Naive B cell (primary cell): ENCODE data around the gene PLXNA4. TPM values are rescaled to one million over a fixed set of nuclear protein-coding genes. Genes with fewer than 3 reads are reported as not detected.
"Not testable (repeated sequence)": the region's sequence is repeated elsewhere in the genome, so short reads cannot be mapped to it uniquely, and the experiment has no call there.

Experiments used
- ATAC-seq, 2 donors: fragments of 150-1000 bp; cut with Tn5 transposase; 2 replicates each; pipeline ENCODE4 v1.10.0; 2021; ENCODE audit warnings: low read depth in 2 of 2, mild to moderate bottlenecking in 2 of 2, moderate library complexity in 2 of 2
- DNase-seq: peaks from one replicate; pipeline ENCODE4 v3.0.0; 2022
- H3K27ac Mint-ChIP-seq, 6 donors: one replicate each; pipeline ENCODE4 v1.8.0; 2020 to 2022; ENCODE audit warnings: mild to moderate bottlenecking in 6 of 6, mixed read lengths in 6 of 6, moderate library complexity in 5 of 6, inconsistent platforms in 2 of 6
- H3K27me3 Mint-ChIP-seq, 3 donors: one replicate each; pipeline ENCODE4 v1.8.0; 2021 to 2022; ENCODE audit warnings: mixed read lengths in 3 of 3, mild to moderate bottlenecking in 1 of 3
- H3K36me3 Mint-ChIP-seq, 2 donors: one replicate each; pipeline ENCODE4 v1.8.0; 2020 to 2022; ENCODE audit warnings: mixed read lengths in 2 of 2, inconsistent platforms in 1 of 2, mild to moderate bottlenecking in 1 of 2
- H3K4me1 Mint-ChIP-seq, 3 donors: one replicate each; pipeline ENCODE4 v1.8.0; 2020 to 2022; ENCODE audit warnings: mixed read lengths in 3 of 3, inconsistent platforms in 1 of 3, mild to moderate bottlenecking in 1 of 3, moderate library complexity in 1 of 3
- H3K4me3 Mint-ChIP-seq, 8 donors: one replicate each; pipeline ENCODE4 v1.8.0; 2020 to 2022; ENCODE audit warnings: mild to moderate bottlenecking in 8 of 8, mixed read lengths in 8 of 8, moderate library complexity in 8 of 8, inconsistent platforms in 2 of 8
- H3K9me3 Mint-ChIP-seq, 7 donors: one replicate each; pipeline ENCODE4 v1.8.0; 2020 to 2022; ENCODE audit warnings: mixed read lengths in 7 of 7, mild to moderate bottlenecking in 5 of 7, inconsistent platforms in 2 of 7, moderate library complexity in 1 of 7
- polyA plus RNA-seq, 6 donors: library from polyadenylated mRNA; unstranded; fragments of 300-500 nt; fragmentation: Illumina TruSeq; gene quantifications; one replicate each; pipeline ENCODE4 v1.2.3, GENCODE V29; 2021; ENCODE audit warnings: low read depth in 6 of 6

The PLXNA4 gene
- polyA plus RNA-seq, 6 donors from 2014 or later, result not detected

DNA sequence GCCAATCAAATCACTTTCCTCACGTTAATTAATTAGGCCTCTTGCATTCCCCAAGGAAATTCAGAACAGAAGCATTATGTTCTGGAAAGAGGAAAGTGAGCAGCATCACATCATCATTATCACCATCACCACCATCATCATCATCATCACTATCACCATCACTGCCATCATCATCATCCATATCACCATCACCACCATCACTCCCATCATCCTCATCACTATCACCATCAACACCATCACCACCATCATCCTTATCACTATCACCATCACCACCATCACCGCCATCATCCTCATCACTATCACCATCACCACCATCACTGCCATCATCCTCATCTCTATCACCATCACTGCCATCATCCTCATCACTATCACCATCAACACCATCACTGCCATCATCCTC is 31.4 kb upstream of the PLXNA4 start:
- Mint-ChIP-seq H3K4me1 (no peaks in the 10 kb centered on the region), H3K36me3 (no peaks in the 10 kb centered on the region), H3K4me3 (no peak overlapping the region), H3K27ac (no peak overlapping the region), H3K9me3 (no peaks in the 10 kb centered on the region), H3K27me3 (peaks cover 5 to 6% (median 5%) of the 10 kb centered on the region in 3 donors)
- no peak for ATAC-seq
- DNase-seq, result no peak

- Mint-ChIP-seq H3K9me3 (no peaks in the 10 kb centered on the region), H3K4me1 (no peaks in the 10 kb centered on the region), H3K36me3 (no peaks in the 10 kb centered on the region), H3K27ac (no peak overlapping the region), H3K4me3 (no peak overlapping the region), H3K27me3 (no peaks in the 10 kb centered on the region)
- no peak for DNase-seq
- no peak for ATAC-seq
Measured at GRCh38 chr7:132604121-132604520, 27.9 kb upstream of the PLXNA4 start.

- Mint-ChIP-seq H3K27me3 (peaks cover 0 to 8% (median 0%) of the 10 kb centered on the region in 3 donors), H3K9me3 (no peaks in the 10 kb centered on the region), H3K4me1 (no peaks in the 10 kb centered on the region), H3K27ac (no peak overlapping the region), H3K4me3 (no peak overlapping the region), H3K36me3 (no peaks in the 10 kb centered on the region)
- ATAC-seq (no peak), DNase-seq (no peak)
Measured at GRCh38 chr7:132603220-132603833, 27.1 kb upstream of the PLXNA4 start.

DNA sequence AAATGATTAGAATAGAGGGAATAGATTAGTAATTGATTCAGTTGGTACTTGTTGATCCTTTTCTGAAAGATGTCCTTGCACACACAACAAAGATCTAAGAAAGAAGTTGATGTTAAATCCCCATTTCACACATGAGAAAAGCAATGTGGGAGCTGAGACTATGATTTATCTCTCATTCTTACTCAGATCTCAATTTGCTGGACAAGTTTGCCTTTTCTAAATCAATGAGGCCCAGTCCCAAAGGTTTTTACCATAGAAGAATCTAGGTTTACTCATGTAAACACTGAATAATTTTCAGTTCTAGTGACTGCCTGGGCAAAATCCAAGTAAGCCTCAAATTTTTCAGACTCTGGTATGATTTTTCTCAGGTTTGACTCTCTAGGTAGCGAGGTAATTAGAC is 25.5 kb upstream of the PLXNA4 start:
- no peak overlapping the region for H3K4me3 Mint-ChIP-seq
- H3K27me3 Mint-ChIP-seq, result peaks cover 0 to 10% (median 0%) of the 10 kb centered on the region in 3 donors
- H3K27ac Mint-ChIP-seq, result no peak overlapping the region
- no peaks in the 10 kb centered on the region for H3K4me1 Mint-ChIP-seq
- ATAC-seq (no peak), DNase-seq (no peak)
- H3K9me3 Mint-ChIP-seq, result no peaks in the 10 kb centered on the region
- no peaks in the 10 kb centered on the region for H3K36me3 Mint-ChIP-seq

DNA sequence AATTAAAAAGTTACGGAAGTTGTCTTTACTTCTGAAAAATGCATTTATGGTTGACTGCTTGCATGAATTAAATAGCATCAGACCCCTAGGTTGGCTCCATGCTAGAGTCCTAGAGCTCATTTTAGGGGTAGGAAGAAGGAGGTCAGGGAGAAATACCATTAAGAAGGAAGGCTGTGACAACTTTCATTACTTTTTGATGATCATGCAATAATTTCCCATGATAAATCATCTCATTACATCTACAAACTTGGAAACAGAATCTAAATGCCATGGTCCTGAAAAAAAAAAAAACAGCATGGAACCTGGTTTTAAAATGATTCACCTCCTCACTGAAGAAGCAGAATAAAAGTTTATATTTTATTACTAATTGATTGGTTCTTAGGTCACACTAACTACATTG is 20.3 kb upstream of the PLXNA4 start:
- H3K4me1 Mint-ChIP-seq, result no peaks in the 10 kb centered on the region
- H3K27me3 Mint-ChIP-seq, result peaks cover 0 to 15% (median 0%) of the 10 kb centered on the region in 3 donors
- H3K27ac Mint-ChIP-seq, result no peak overlapping the region
- DNase-seq, result no peak
- H3K4me3 Mint-ChIP-seq, result no peak overlapping the region
- H3K9me3 Mint-ChIP-seq, result no peaks in the 10 kb centered on the region
- no peaks in the 10 kb centered on the region for H3K36me3 Mint-ChIP-seq
- no peak for ATAC-seq

DNA sequence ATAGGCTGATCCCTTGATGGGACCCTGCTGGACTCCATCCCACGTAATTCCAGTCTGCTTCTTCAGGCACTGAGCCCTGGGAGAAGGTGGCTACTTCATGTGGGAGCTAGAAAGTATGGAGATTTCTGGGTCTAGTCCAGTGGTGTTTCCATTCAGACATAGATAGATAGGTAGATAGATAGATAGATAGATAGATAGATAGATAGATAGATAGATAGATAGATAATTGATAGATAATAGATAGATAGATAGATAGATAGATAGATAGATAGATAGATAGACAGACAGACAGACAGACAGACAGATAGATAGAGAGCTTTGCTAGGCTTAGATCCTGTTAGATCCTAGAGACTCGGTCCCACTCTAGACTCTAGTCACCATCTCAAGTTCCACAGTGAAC is 18.5 kb upstream of the PLXNA4 start:
- H3K27ac Mint-ChIP-seq, ATAC-seq, H3K4me1 Mint-ChIP-seq, H3K36me3 Mint-ChIP-seq, H3K9me3 Mint-ChIP-seq, H3K4me3 Mint-ChIP-seq, DNase-seq: not testable (repeated sequence)
- H3K27me3 Mint-ChIP-seq, result peaks cover 0 to 19% (median 5%) of the 10 kb centered on the region in 3 donors

- DNase-seq (no peak), ATAC-seq (no peak)
- no peak overlapping the region for H3K4me3 Mint-ChIP-seq
- no peaks in the 10 kb centered on the region for H3K4me1 Mint-ChIP-seq
- H3K27ac Mint-ChIP-seq, result no peak overlapping the region
- H3K9me3 Mint-ChIP-seq, result peaks cover 0 to 2% (median 0%) of the 10 kb centered on the region in 7 donors
- H3K27me3 Mint-ChIP-seq, result peaks cover 6 to 17% (median 9%) of the 10 kb centered on the region in 3 donors
- no peaks in the 10 kb centered on the region for H3K36me3 Mint-ChIP-seq
Measured at GRCh38 chr7:132592936-132593335, 16.7 kb upstream of the PLXNA4 start.

GRCh38 chr7:132592231-132592920 is 16.1 kb upstream of the PLXNA4 start:
- H3K9me3 Mint-ChIP-seq, result peaks cover 0 to 3% (median 0%) of the 10 kb centered on the region in 7 donors
- no peak overlapping the region for H3K4me3 Mint-ChIP-seq
- H3K36me3 Mint-ChIP-seq, result no peaks in the 10 kb centered on the region
- no peak for DNase-seq
- peaks cover 11 to 20% (median 11%) of the 10 kb centered on the region in 3 donors for H3K27me3 Mint-ChIP-seq
- no peak for ATAC-seq
- peak overlapping the region in 1 of 6 donors; percentile 51 for H3K27ac Mint-ChIP-seq
- H3K4me1 Mint-ChIP-seq, result no peaks in the 10 kb centered on the region

DNA sequence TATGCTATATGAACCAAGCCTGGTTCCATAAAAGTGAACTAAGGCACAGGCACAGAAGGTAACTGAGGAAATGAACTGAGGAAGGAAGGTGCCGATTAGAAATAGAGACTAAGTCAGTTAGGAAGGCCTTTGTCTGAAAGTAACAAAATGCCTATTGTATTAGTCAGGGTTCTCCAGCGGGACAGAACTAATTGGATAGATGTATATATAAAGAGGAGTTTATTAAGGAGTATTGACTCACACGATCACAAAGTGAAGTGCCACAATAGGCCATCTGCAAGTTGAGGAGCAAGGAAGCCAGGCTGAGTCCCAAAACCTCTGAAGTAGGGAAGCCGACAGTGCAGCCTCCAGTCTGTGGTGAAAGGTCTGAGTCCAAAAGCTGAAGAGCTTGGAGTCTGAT is 13.9 kb upstream of the PLXNA4 start:
- Mint-ChIP-seq H3K36me3 (no peaks in the 10 kb centered on the region), H3K9me3 (peaks cover 0 to 4% (median 0%) of the 10 kb centered on the region in 7 donors), H3K4me1 (no peaks in the 10 kb centered on the region), H3K27me3 (peaks cover 15 to 32% (median 20%) of the 10 kb centered on the region in 3 donors), H3K27ac (no peak overlapping the region), H3K4me3 (no peak overlapping the region)
- ATAC-seq (no peak), DNase-seq (no peak)

- Mint-ChIP-seq H3K4me1 (no peaks in the 10 kb centered on the region), H3K27me3 (peaks cover 21 to 38% (median 25%) of the 10 kb centered on the region in 3 donors), H3K36me3 (no peaks in the 10 kb centered on the region)
Measured at GRCh38 chr7:132588596-132588995, 12.3 kb upstream of the PLXNA4 start.

GRCh38 chr7:132584796-132585494 is 8.7 kb upstream of the PLXNA4 start:
- Mint-ChIP-seq H3K27me3 (peaks cover 30 to 56% (median 37%) of the 10 kb centered on the region in 3 donors), H3K4me1 (no peaks in the 10 kb centered on the region), H3K4me3 (no peak overlapping the region), H3K27ac (no peak overlapping the region), H3K9me3 (peaks cover 0 to 5% (median 0%) of the 10 kb centered on the region in 7 donors), H3K36me3 (no peaks in the 10 kb centered on the region)
- no peak for DNase-seq
- no peak for ATAC-seq

More at GRCh38 chr7:132588596-132588995, 12.3 kb upstream of the PLXNA4 start:
- no peak for ATAC-seq
- H3K9me3 Mint-ChIP-seq, result peaks cover 0 to 5% (median 0%) of the 10 kb centered on the region in 7 donors
- no peak overlapping the region for H3K27ac Mint-ChIP-seq
- no peak for DNase-seq
- no peak overlapping the region for H3K4me3 Mint-ChIP-seq

DNA sequence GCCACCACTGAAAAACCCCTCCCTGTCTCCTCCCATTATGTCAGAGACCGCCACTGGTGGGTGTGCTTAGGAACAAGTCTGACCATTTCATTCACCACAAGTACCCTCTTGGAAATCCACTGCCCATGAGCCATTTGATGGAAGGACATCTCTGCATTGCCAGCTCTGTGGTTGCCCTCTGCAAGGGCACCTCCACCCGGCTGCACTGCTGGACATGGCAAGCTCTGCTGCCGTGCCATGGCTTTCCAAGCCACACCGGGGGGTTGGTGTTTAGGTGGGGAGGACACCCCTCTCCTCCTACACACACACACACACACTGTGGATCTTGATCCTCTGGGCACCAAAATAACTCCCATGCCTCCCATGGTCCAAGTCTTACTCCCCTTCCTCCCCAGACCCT is 5.2 kb upstream of the PLXNA4 start:
- Mint-ChIP-seq H3K27me3 (peaks cover 45 to 68% (median 48%) of the 10 kb centered on the region in 3 donors), H3K27ac (peak overlapping the region in 1 of 6 donors; percentile 6), H3K9me3 (peaks cover 0 to 1% (median 0%) of the 10 kb centered on the region in 7 donors), H3K4me1 (peaks cover 0 to 9% (median 8%) of the 10 kb centered on the region in 3 donors), H3K36me3 (no peaks in the 10 kb centered on the region), H3K4me3 (no peak overlapping the region)
- ATAC-seq, result no peak
- DNase-seq, result no peak

- ATAC-seq, result no peak
- Mint-ChIP-seq H3K4me3 (no peak overlapping the region), H3K9me3 (peaks cover 0 to 1% (median 0%) of the 10 kb centered on the region in 7 donors), H3K27ac (no peak overlapping the region), H3K27me3 (peaks cover 42 to 66% (median 51%) of the 10 kb centered on the region in 3 donors), H3K36me3 (no peaks in the 10 kb centered on the region), H3K4me1 (peaks cover 0 to 9% (median 8%) of the 10 kb centered on the region in 3 donors)
- no peak for DNase-seq
Measured at GRCh38 chr7:132580717-132581285, 4.5 kb upstream of the PLXNA4 start.
